NCI-H2227 (cell line): ENCODE results near the gene APOBEC3B.
"Not testable (repeated sequence)": the region's sequence is repeated elsewhere in the genome, so short reads cannot be mapped to it uniquely, and the experiment has no call there.

Experiments used
- DNase-seq: peaks from one replicate; lab custom pipeline; 2025; ENCODE audit not compliant: unreplicated experiment; lab: John Stamatoyannopoulos, UW

Gene APOBEC3B

DNA sequence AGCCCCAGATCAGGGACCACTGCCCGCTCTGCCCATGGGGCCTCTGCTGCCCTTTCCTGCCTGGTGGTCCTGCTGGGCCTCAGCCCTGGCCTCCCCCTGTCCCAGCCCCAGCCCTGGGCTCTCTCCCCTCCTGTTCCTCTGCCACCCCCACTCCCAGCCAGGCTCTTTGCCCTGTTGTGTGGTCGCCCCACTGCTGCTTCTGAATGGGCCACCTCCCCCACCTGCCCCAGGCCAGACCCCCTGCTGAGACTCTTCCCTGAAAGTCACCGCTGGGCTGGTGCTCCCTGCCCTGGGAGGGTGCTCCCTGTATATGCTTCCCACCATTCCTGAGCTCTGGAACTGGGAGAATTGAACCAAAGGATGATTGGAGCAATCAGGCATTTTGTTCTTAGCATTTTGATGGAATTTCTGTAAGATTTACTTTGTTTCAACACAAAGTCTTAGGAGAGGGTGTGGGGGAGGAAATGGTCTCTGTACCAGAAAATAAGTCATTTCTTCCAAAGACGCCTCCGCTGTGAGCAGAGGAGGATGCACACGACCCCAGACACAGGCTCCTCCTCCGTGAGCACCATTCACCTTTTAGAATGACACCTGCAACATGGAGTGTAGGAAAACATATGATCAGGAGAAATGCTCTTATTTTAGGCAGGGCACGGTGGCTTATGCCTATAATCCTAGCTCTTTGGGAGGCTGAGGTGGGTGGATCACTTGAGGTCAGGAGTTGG, 5.2 kb downstream of the APOBEC3B start:
- DNase-seq: no peak

DNA sequence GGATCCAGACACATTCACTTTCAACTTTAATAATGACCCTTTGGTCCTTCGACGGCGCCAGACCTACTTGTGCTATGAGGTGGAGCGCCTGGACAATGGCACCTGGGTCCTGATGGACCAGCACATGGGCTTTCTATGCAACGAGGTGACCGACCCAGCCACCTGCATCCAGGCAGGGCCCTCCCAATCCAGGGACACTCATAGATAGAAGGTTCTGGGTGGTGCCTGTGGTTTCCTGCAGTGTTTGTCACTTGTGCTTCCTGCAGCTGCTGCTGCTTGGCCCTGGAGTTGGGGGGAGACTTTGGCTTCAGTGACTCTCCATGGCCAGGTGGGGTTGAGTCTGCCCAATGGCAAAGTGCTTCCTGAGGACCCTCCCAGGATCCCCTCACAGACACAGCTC, 7.3 kb downstream of the APOBEC3B start:
- DNase-seq: no peak

DNA sequence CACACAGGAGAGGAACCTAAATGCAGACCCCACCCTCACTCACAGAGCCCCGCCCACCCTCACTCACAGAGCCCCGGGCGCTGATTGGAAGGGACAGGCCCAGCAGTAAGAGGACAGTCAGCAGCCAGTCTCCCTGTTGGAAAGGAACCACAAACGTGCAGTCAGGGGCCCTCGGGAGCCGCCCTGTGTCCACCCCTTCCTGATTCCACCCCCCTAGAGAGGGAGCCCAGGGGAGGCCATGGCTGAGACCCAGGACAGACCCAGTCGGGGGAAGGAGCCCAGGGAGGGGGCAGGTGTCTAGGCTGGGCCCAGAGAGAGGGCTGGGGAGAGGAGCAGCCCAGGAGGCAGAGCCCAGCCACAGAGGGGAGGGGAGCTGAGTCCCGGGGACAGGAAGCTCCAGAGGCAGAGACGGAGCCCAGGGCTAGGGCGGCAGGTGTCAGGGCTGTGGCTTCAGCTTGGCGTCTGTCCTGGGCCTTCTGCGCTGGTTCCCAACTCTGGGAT, 10.8 kb downstream of the APOBEC3B start:
- peak; percentile 56 for DNase-seq

DNA sequence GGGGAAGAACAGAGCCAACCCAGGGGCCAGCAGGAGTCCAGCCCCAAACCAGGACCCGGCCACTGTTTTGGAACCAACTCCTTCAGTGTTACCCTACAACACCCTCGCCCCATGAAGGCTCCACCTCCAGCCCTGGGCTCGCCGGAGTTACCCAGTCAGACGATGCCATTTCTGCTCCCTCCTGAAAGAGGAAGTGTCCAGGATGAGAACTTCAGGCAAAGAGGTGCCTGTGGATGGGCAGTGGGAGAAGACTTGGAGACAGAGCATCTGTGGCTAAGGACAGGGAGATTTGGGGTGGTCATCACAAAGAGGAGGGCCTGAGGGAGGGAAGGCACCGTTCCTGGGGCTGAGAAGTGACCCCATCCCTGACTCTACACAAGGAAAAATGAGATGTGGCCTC, 14.0 kb downstream of the APOBEC3B start:
- DNase-seq: no peak

DNA sequence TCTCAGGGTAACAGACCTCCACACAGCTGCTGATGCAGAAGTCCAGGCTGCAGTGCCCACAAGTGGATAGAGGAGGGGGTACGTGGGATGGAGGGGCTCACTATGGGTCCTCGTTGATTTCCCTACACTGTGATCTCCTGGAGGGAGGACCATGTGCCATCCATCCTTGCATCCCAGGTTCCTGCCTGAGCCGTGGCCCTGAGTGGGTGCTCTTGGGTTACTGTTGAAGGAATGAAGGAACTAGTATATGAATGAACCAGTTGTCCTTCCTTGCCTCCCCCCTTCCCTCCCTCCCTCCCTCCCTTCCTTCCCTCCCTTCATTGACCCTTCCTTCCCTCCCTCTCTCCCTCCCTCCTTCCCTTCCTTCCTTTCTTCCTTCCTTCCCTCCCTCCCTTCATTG, 15.4 kb downstream of the APOBEC3B start:
- no peak for DNase-seq

DNA sequence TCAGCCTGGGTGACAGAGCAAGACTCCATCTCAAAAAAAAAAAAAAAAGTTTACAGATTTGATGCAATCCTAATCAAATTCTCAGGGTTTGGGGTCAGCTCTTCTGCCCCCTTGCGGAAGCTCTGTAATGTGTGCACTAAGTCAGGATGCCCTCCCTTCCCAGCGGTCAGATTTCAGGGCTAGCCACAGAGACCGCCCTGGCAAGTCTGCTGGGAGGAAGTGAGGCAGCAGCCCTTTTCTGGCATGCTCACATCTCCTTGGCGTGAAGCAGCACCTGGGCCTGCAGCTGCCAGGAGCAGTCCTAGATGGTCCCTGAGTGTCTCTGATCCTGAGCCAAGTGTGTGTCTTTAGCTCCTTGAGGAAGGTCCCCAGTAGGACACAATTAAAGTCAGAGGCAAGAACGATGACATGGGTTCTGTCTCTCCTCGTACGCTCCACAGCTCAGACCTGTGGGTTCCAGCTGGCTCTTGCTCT, 21.1 kb downstream of the APOBEC3B start:
- peak; percentile 46 for DNase-seq

DNA sequence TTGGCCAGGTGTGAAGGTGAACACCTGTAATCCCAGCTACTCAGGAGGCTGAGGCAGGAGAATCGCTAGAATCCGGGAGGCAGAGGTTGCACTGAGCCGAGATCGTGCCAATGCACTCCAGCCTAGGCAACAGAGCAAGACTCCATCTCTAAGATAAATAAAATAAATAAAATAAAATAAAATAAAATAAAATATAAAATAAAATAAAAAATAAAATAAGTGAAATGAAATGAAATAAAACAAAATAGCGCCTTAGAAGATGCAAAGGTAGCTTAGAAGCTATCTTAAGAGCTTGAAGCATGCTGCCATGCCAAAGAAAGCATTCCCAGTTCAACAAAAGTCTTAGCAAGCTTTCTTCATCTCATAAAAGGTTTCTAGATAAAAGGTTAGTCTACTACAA, 25.0 kb downstream of the APOBEC3B start:
- DNase-seq: no peak

DNA sequence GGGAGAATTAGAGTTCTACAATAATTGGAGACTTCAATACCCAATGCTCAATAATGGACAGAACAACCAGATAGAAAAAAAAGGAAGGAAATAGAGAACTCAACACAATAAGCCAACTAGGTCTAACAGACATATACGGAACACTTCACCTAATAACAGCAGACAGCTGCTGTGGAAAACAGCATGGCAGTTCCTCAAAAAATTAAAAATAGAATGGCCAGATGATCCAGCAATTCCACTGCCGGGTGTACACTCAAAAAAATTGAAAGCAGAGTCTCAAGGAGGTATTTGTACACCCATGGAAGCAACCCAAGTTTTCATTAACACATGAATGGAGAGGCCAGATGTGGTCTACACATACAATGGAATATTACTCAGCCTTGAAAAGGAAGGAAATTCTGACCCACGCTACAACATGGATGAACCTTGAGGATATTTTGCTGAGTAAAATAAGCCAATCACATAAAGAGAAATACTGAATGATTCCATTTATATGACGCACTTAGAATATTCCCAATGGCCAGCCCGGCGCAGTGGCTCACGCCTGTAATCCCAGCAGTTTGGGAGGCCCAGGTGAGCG, 26.2 kb downstream of the APOBEC3B start:
- DNase-seq: not testable (repeated sequence)

DNA sequence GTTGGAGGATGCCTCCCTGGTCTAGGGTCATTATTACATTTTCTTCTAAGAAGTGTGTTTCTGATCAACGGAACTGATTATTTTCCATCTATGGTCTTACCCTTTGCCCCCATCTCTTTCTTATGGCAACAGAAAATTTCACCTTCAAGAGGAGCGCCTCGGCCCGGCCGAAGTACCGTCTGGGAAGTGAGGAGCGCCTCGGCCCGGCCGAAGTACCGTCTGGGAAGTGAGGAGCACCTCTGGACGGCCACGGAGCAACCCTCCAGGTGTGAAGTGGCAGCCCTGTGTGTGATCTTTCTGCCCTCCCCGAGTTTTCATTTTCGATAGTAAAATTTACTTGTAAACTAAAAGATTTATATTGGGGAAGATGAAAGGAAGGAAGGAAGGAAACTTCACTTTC, 28.8 kb downstream of the APOBEC3B start:
- no peak for DNase-seq

DNA sequence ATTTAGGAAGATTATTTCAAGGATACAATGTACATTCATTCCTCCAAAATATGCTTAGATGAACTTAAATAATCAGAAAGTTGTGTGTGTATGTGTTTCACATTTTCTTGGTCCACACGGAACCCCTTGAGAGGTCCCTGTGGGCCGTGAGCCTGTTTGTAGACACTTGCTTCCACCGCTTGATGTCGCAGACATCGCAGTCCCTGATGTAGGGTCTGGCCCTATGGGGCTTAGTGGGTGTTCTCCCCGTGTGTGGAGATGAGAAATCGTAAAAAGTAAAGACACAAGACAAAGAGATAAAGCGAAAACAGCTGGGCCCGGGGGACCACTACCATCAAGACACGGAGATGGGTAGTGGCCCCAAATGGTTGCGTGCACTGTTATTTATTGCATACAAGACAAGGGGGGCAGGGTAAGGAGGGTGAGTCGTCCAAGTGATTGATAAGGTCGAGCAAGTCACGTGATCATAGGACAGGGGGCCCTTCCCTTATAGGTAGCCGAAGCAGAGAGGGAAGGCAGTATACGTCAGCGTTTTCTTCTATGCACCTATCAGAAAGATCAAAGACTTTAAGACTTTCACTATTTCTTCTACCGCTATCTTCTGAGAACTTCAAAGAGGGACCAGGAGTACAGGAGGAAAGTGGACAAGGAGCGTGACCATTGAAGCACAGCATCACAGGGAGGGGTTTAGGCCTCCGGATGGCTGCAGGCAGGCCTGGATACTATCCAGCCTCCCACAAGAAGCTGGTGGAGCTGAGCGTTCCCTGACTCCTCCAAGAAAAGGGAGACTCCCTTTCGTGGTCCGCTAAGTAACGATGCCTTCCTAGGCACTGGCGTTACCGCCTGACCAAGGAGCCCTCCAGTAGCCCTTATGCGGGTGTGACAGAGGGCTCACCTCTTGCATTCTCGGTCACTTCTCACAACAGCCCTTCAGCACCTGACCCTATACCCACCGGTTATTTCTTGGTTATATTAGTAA, 30.7 kb downstream of the APOBEC3B start:
- no peak for DNase-seq

DNA sequence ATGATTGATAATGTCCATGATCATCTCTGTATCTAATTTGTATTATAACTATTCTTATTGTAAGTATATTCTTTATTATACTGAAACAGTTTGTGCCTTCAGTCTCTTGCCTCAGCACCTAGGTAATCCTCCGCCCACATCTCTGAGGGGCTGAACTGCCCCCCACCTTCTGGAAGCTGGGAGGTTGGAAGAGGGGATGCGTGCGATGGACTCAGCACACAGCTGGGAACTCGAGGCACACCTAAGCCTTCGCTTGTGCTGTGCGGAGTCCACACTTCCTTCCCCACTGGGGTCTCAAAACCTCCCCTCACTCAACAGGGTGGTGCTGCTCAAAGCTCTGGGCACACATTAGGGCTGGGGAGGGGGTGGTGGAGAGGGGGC, 31.4 kb downstream of the APOBEC3B start:
- DNase-seq: not testable (repeated sequence)

DNA sequence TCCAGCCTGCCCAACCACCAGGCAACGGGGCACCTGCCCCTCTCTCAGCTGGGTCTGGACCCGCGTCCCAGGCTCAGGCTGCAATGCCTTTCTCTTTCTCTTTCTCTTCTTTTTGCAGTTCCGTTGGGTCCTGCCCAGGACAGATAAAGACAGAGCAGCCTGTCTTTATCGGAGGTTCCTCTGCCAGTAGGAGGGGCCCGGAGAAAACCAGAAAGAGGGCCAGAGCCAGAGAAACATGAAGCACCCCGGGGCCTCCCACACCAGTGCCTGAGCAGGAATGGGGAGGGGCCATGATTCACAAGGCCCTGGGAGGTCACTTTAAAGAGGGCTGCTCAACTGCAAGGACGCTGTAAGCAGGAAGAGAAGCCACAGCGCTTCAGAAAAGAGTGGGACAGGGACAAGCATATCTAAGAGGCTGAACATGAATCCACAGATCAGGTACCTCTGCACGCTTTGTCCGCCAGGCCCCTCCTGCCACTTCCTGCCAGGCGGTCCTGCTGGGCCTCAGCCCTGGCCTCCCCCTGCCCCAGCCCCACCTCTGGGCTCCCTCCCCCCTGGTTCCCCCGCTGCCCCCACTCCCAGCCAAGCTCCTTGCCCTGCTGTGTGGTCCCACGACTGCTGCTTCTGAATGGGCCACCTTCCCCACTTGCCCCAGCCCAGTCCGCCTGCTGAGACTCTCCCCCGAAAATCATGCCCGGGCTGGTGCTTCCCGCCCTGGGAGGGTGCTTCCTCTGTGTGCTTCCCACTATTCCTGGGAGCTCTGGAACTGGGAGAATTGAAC, 32.0 kb downstream of the APOBEC3B start, which contains the start of gene APOBEC3C:
Gene APOBEC3C (plus strand): TSS at position 316 of the 781 bp plus-strand sequence. CDS start 106 bp downstream, at position 422.
- peak; percentile 59 for DNase-seq

DNA sequence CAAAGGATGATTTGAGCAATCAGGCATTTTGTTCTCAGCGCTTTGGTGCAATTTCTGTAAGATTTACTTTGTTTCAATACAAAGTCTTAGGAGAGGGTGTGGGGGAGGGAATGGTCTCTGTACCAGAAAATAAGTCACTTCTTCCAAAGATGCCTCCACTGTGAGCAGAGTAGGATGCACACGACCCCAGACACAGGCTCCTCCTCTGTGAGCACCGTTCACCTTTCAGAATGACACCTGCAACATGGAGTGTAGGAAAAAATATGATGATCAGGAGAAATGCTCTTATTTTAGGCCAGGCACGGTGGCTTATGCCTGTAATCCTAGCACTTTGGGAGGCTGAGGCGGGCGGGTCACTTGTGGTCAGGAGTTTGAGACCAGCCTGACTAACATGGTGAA, 32.6 kb downstream of the APOBEC3B start:
- not testable (repeated sequence) for DNase-seq

DNA sequence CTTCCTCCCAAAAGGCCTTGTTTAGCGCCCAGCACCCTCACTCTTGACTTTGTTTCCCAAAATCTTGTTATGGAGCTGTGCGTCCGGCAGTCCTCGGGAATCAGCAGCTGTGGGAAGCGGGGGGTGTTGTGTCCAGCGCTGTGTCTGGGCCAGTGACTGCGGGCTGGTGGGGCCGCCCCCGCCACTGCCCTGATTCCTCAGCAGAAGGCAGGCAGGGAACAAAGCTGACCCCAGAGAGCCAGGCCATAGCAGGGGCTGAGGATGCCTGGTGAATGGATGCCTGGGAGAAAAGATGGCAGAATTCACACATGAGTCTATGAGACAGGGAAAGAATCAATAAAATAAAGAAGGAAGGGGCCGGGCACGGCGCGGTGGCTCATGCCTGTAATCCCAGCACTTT, 34.4 kb downstream of the APOBEC3B start:
- no peak for DNase-seq

DNA sequence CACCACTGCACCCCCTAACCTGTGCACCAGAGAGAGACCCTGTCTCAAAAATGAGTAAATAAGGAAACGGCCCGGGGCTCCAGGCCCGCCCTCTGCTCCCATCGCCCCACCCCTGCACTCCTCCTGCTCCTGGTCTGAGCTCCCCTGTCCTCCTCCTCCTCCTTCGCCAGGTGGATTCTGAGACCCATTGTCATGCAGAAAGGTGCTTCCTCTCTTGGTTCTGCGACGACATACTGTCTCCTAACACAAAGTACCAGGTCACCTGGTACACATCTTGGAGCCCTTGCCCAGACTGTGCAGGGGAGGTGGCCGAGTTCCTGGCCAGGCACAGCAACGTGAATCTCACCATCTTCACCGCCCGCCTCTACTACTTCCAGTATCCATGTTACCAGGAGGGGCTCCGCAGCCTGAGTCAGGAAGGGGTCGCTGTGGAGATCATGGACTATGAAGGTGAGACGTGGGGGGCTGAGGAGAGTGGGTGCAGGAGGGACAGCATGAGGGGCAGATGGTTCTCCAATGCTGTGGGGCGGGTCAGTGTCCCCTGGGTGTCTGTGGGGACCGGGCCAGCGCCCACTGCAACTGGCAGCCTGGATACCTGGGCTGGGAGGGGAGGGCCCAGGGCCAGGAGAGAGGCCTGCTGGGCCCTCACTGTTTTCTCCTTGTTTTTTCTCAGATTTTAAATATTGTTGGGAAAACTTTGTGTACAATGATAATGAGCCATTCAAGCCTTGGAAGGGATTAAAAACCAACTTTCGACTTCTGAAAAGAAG, 35.6 kb downstream of the APOBEC3B start:
- DNase-seq: no peak

DNA sequence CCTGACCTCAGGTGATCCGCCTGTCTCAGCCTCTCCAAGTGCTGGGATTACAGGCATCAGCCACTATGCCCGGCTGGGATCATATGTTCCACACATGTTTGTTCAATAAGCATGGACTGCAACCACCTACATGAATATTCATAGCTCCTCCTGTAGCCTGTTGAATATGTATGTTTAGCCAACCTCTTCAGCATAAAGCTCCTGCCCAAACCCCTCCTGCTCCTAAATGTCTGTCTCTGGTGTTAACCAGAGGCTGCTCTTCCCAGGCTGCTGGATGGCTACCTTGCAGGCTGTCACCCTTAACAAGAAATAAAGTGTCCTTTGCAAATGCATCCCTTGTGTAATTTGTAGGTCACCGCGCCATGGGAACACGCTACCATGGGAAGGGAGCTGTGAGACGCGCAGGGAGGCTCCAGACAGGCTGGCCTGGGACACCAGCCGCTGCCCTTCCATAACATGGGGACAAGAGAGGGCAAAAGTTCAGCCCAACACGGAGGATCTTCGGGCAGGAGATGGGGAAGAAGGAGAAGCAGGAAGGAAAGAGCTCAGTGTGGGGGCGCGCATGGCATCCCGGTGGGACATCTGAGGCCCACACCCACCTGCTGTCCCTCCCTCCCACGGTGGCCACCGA, 38.0 kb downstream of the APOBEC3B start:
- peak; percentile 15 for DNase-seq

DNA sequence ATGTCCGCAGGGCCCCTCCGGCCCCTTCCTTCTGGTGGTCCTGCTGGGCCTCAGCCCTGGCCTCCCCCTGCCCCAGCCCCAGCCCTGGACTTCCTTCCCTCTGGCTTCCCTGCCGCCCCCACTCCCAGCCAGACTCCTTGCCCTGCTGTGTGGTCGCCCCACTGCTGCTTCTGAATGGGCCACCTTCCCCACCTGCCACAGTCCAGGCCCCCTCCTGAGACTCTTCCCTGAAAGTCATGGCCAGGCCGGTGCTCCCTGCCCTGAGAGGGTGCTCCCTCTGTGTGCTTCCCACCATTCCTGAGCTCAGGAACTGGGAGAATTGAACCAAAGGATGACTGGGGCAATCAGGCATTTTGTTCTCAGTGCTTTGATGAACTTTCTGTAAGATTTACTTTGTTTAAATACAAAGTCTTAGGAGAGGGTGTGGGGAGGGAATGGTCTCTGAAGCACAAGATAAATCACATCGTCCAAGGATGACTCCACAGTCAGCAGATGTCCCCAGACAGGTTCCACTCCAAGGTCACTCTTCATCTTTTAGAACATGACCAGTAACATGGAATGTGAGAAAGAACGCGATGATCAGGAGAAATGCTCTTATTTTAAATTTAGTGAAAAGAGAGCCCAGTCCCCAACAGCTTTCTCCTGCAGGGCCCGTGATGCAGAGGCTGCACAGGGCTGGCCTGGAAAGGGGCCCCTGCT, 39.6 kb downstream of the APOBEC3B start:
- no peak for DNase-seq

DNA sequence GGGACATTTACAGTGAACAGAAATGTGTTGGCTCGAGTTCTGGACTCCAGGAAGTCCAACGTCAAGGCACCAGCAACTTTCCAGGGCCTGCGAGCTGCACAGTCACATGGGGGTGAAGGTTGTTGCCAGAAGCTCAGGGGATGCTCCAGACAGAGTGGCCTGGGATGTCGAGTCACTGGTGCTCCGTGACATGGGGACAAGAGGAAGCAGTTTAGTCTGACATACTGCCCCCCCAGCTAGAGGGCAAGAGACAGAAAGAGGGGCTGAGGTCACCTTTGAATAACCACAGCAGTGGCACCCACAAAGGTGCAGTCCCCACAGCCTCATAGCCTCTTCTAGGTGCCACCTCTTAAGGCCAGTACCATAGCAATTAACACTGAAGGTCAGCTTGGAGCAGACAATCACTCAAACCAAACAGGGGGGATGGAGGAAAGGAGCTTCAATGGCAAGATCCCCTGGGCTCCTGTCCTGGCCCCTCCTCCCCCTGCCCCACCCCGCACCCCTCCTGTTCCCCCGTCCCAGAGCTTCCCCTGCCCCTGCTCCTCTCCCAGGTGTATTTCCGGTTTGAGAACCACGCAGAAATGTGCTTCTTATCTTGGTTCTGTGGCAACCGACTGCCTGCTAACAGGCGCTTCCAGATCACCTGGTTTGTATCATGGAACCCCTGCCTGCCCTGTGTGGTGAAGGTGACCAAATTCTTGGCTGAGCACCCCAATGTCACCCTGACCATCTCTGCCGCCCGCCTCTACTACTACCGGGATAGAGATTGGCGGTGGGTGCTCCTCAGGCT, 42.6 kb downstream of the APOBEC3B start:
- DNase-seq: no peak
